ENCODE measurements around the gene LENEP.

LENEP gene

DNA sequence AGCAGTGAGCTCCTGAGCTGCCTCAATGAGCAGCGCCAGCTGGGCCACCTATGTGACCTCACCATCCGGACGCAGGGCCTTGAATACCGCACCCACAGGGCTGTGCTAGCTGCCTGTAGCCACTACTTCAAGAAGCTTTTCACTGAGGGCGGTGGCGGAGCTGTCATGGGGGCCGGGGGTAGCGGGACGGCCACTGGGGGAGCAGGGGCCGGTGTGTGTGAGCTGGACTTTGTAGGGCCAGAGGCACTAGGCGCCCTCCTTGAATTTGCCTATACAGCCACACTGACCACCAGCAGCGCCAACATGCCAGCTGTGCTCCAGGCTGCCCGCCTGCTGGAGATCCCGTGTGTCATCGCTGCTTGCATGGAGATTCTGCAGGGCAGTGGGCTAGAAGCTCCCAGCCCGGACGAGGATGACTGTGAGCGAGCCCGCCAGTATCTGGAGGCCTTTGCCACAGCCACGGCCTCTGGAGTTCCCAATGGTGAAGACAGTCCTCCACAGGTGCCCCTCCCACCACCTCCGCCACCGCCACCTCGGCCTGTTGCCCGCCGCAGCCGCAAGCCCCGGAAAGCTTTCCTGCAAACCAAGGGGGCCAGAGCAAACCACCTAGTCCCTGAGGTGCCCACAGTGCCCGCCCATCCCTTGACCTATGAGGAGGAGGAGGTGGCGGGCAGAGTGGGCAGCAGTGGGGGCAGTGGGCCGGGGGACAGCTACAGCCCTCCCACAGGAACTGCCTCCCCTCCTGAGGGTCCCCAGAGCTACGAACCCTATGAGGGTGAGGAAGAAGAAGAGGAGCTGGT lies 21.5 kb downstream of the LENEP start:
- no peak for DNase-seq (ENCODE audit: insufficient read length, low spot score)
- TF ChIP-seq CTCF (IDR thresholded peaks at IDR 0.05; ENCODE audit: insufficient read depth, missing control alignments) = no peak
- no peak for FAIRE-seq

DNA sequence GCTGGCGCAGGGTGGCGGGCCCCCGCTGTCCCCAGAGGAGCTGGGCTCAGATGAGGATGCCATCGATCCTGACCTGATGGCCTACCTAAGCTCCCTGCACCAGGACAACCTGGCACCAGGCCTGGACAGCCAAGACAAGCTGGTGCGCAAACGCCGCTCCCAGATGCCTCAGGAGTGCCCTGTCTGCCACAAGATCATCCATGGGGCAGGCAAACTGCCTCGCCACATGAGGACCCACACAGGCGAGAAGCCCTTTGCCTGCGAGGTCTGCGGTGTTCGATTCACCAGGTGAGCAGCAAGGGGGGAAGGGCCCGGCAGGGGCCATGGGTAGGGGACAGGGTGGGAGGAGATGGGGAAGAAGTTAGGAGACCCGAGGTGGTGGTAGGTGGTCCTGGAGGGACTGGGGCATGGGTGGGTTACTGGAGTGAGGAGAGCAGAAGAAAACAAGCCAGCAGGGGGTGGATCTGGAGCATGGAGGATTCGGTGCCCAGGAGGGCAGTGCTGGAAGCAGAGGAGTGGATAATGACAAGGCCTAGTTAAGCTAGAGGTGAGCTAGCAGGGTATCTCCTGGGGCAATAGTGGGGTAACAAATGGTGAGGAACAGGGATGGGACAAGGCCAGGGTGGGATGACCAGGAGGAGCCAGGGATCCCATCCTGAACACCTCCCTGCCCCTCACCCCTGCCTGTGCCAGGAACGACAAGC lies 22.3 kb downstream of the LENEP start:
- TF ChIP-seq CTCF (IDR thresholded peaks at IDR 0.05; ENCODE audit: insufficient read depth, missing control alignments) = no peak
- FAIRE-seq (no peak), DNase-seq (ENCODE audit: insufficient read length, low spot score) (no peak)

DNA sequence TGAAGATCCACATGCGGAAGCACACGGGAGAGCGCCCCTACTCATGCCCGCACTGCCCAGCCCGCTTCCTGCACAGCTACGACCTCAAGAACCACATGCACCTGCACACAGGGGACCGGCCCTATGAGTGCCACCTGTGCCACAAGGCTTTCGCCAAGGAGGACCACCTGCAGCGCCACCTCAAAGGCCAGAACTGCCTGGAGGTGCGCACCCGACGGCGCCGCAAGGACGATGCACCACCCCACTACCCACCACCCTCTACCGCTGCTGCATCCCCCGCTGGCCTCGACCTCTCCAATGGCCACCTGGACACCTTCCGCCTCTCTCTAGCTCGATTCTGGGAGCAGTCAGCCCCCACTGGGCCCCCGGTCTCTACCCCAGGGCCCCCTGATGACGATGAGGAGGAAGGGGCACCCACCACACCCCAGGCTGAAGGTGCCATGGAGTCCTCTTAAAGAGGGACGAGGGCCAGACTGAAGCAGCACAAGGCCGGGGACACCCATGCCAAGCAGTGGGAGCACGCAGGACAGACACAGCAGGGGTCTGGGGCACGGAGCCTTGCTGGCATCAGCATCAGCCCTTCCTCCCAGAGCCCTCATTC lies 22.9 kb downstream of the LENEP start:
- DNase-seq (ENCODE audit: insufficient read length, low spot score) (no peak), FAIRE-seq (no peak)
- TF ChIP-seq CTCF (IDR thresholded peaks at IDR 0.05; ENCODE audit: insufficient read depth, missing control alignments) = no peak

GRCh38 chr1:155017041-155017945 lies 23.9 kb downstream of the LENEP start:
- no peak for FAIRE-seq
- TF ChIP-seq CTCF (IDR thresholded peaks at IDR 0.05; ENCODE audit: insufficient read depth, missing control alignments) = peak; percentile 100

GRCh38 chr1:155017946-155018316 lies 24.5 kb downstream of the LENEP start:
- DNase-seq (ENCODE audit: insufficient read length, low spot score) (no peak), FAIRE-seq (no peak)
- no peak for TF ChIP-seq CTCF (IDR thresholded peaks at IDR 0.05; ENCODE audit: insufficient read depth, missing control alignments)

More at GRCh38 chr1:155017041-155017945, 23.9 kb downstream of the LENEP start:
- peak; percentile 86 for DNase-seq (ENCODE audit: insufficient read length, low spot score)

DNA sequence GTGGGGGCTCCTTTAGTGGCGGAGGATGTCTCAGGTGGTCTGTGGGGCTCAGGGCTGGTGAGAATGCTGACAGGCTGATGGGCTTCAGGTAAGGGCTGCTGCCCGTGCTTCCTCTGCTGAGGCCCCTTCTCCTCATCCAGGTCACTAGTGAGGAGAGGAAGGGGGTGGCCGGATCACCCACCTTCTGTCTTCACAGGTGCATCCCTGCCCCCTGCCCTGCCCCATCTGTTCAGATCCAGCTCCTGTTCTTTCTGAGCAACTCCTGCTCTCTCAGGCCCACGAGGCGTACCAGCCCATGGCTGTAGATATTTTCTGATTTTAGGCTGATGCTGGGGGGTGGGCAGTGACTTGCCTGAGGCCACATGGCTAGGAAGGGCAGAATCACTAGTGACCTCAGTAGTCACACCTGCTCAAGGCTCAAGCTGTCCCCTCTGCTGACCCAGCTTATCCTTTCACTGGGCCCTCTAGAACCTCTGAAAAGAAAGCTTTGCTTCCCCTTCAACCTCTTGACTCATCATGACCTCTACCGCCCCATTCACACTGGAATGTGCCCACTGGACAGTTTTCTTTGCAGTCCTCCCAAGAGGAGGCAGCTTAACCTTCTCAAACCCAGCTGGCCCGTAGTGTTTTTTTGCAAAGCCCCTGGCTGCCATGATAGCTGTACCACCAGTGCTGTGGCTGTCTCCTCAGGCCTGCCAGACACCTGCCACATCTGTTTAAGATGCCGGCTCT lies 25.4 kb downstream of the LENEP start:
- no peak for FAIRE-seq
- no peak for DNase-seq (ENCODE audit: insufficient read length, low spot score)

More for the DNA sequence above, 25.4 kb downstream of the LENEP start:
- no peak for TF ChIP-seq CTCF (IDR thresholded peaks at IDR 0.05; ENCODE audit: insufficient read depth, missing control alignments)
